Activated CD4-positive, alpha-beta memory T cell treated with anti-CD3 and anti-CD28 coated beads for 36 hours (primary cell): ENCODE results near the gene BHLHE40. TPM values are rescaled to one million over a fixed set of nuclear protein-coding genes. Genes with fewer than 3 reads are reported as not detected.

Experiments used
- CTCF ChIA-PET: fragments of 350-600 bp; sonication (Branson Sonifier 250); formaldehyde crosslinking; loops from one replicate; lab custom pipeline; 2021; ENCODE audit warnings: antibody characterized with exemption, inconsistent platforms; lab: Charles Lee
- POLR2A ChIA-PET: fragments of 350-600 bp; sonication (Branson Sonifier 250); formaldehyde crosslinking; loops from one replicate; lab custom pipeline; 2021; ENCODE audit warnings: antibody characterized with exemption; lab: Charles Lee
- DNase-seq: peaks from one replicate; pipeline ENCODE4 v3.0.0-alpha.2; 2020
- H3K27ac Mint-ChIP-seq: one replicate; pipeline ENCODE4 v1.8.0; 2021; ENCODE audit warnings: mixed read lengths
- H3K27me3 Mint-ChIP-seq: one replicate; pipeline ENCODE4 v1.8.0; 2021; ENCODE audit warnings: mixed read lengths
- H3K36me3 Mint-ChIP-seq: one replicate; pipeline ENCODE4 v1.8.0; 2021; ENCODE audit warnings: mixed read lengths
- H3K4me1 Mint-ChIP-seq: one replicate; pipeline ENCODE4 v1.8.0; 2021; ENCODE audit warnings: low read depth, mixed read lengths
- H3K4me3 Mint-ChIP-seq: one replicate; pipeline ENCODE4 v1.8.0; 2021; ENCODE audit warnings: mild to moderate bottlenecking, mixed read lengths
- H3K9me3 Mint-ChIP-seq: one replicate; pipeline ENCODE4 v1.8.0; 2021; ENCODE audit warnings: mixed read lengths
- intact Hi-C: fragments of 100-400 bp; cut with micrococcal nuclease; formaldehyde crosslinking; loops from one replicate; pipeline ENCODE4 v1.15.1; 2023
- total RNA-seq, 2 experiments: library from RNA; stranded (reverse); gene quantifications; one replicate each; pipeline ENCODE4 v1.2.3, GENCODE V29; 2021

BHLHE40 gene
- total RNA-seq, 2 experiments from 2014 or later: 188 to 195 TPM

- H3K36me3 Mint-ChIP-seq: no peaks in the 10 kb centered on the region
- CTCF ChIA-PET: interaction anchor here (0.9 to 2.8 kb wide), 4 partner anchors 18 to 293 kb away, joined by 3 to 10 read pairs (median 3); no protein-coding TSS in a partner anchor
- peak; percentile 22 for DNase-seq
- POLR2A ChIA-PET: interaction anchor here (1.2 to 4.6 kb wide), 3 partner anchors 11 to 20 kb away, joined by 4 to 31 read pairs (median 24); no protein-coding TSS in a partner anchor
- no peak overlapping the region for H3K4me3 Mint-ChIP-seq
- H3K9me3 Mint-ChIP-seq: no peaks in the 10 kb centered on the region
- H3K4me1 Mint-ChIP-seq: peaks cover 43% of the 10 kb centered on the region
- intact Hi-C loops: no loop called here
- H3K27ac Mint-ChIP-seq: peak overlapping the region; percentile 14
- H3K27me3 Mint-ChIP-seq: no peaks in the 10 kb centered on the region
Observed at GRCh38 chr3:5005367-5005766, 26.1 kb downstream of the BHLHE40 start.

GRCh38 chr3:5006755-5007202 is 27.5 kb downstream of the BHLHE40 start:
- H3K4me3 Mint-ChIP-seq: peak overlapping the region; percentile 25
- no peaks in the 10 kb centered on the region for H3K27me3 Mint-ChIP-seq
- POLR2A ChIA-PET: interaction anchor here (0.6 to 3.6 kb wide), 7 partner anchors 10 to 211 kb away, joined by 3 to 24 read pairs (median 4); partner anchors contain the start of gene BHLHE40
- H3K36me3 Mint-ChIP-seq: no peaks in the 10 kb centered on the region
- intact Hi-C loops: loop anchor here (1.0 kb wide), 3 partner anchors 16 to 29 kb away; no protein-coding TSS in a partner anchor
- CTCF ChIA-PET: interaction anchor here (0.7 to 2.8 kb wide), 7 partner anchors 15 to 111 kb away, joined by 3 to 17 read pairs (median 5); partner anchors contain the start of gene BHLHE40
- no peaks in the 10 kb centered on the region for H3K9me3 Mint-ChIP-seq
- H3K4me1 Mint-ChIP-seq: peaks cover 52% of the 10 kb centered on the region
- DNase-seq: peak; percentile 94
- peak overlapping the region; percentile 81 for H3K27ac Mint-ChIP-seq

- ChIA-PET CTCF (interaction anchor here (0.9 to 2.8 kb wide), 6 partner anchors 11 to 296 kb away, joined by 3 to 17 read pairs (median 4); partner anchors contain the start of gene BHLHE40), POLR2A (interaction anchor here (0.5 to 2.7 kb wide), 8 partner anchors 9 to 189 kb away, joined by 3 to 20 read pairs (median 4); partner anchors contain the start of gene BHLHE40)
- Mint-ChIP-seq H3K27me3 (no peaks in the 10 kb centered on the region), H3K4me3 (no peak overlapping the region), H3K4me1 (peaks cover 49% of the 10 kb centered on the region), H3K36me3 (no peaks in the 10 kb centered on the region), H3K9me3 (no peaks in the 10 kb centered on the region), H3K27ac (peak overlapping the region; percentile 81)
- intact Hi-C loops: no loop called here
- DNase-seq: no peak
Observed at GRCh38 chr3:5007873-5008272, 28.6 kb downstream of the BHLHE40 start.

DNA sequence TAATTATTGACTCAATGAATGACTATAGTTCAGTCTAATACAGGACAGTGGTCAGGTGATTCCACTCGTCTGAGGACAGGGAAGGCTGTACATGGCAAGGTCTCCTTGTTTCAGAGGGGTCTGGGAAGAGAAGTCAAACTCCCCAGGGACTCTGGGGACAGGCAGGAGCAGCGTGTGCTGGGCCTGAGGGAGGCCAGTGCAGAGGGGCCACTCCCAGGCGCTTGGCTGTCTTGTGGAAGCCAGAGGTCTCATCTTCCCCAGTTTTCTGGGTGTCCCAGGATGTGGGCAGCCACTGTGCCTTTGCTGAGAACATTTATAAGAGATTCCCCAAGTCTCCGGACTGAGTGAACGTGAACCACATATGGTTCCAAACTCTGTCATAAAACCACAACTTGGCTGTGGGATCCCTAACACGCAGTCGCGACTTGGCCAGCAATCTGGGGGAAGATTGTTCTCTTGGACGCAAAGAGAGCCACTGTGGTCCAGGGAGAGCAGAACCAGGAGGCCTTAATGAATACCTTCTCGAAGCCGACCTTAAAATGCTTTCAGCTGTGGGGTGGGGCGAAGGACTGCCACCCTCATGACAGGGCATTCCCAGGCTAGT is 30.4 kb downstream of the BHLHE40 start:
- ChIA-PET POLR2A (interaction anchor here (1.5 kb wide), 1 partner anchor 10 kb away, joined by 4 read pairs; no protein-coding TSS in a partner anchor), CTCF (no interaction called here)
- no peak overlapping the region for H3K4me3 Mint-ChIP-seq
- H3K4me1 Mint-ChIP-seq: peaks cover 52% of the 10 kb centered on the region
- H3K36me3 Mint-ChIP-seq: no peaks in the 10 kb centered on the region
- H3K27me3 Mint-ChIP-seq: no peaks in the 10 kb centered on the region
- DNase-seq: no peak
- no peak overlapping the region for H3K27ac Mint-ChIP-seq
- intact Hi-C loops: no loop called here
- H3K9me3 Mint-ChIP-seq: no peaks in the 10 kb centered on the region

- no peaks in the 10 kb centered on the region for H3K36me3 Mint-ChIP-seq
- H3K4me1 Mint-ChIP-seq: peaks cover 51% of the 10 kb centered on the region
- no peak overlapping the region for H3K4me3 Mint-ChIP-seq
- ChIA-PET CTCF (no interaction called here), POLR2A (interaction anchor here (1.3 kb wide), 1 partner anchor 13 kb away, joined by 4 read pairs; no protein-coding TSS in a partner anchor)
- no peak overlapping the region for H3K27ac Mint-ChIP-seq
- intact Hi-C loops: no loop called here
- no peaks in the 10 kb centered on the region for H3K27me3 Mint-ChIP-seq
- no peak for DNase-seq
- H3K9me3 Mint-ChIP-seq: no peaks in the 10 kb centered on the region
Observed at GRCh38 chr3:5010140-5010539, 30.9 kb downstream of the BHLHE40 start.

DNA sequence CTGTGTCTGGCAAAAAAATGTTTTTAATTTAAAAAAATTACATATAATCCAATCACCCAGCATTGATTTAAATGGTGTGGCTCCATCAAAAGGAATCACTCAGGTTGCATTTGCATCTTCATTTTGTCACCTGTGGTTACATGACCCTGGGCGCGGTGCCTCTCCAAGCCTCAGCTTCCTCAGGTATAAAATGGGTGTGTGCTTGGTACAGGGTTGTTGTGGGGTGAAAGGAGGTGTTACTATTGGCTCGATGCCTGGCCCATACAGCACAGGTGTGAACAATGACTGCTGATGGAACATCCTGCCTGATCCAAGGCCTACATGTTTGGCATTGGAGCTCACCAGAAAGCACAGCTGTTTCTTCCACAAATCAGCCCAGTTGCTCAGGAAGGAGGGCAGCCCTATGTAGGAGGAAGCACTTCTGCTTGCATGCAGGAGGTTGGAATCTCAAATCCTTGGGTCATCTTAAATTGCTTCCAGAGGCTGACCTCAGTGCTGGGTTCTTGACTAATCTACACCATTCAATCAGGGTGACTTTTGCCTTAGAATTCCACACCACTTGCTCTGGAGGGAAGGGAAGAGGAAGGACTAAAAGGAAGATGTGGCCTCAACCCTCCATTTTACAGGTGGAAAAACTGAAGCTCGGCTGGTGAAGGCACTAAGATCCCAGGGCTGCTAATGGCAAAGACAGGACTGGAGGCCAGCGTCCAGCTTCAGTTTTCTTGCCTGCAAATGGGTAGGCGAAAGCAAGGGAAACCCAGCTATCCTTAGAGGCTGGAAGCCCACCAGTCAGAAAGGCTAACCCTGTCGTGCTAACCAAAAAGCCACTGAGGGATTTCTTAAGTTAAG is 31.7 kb downstream of the BHLHE40 start:
- CTCF ChIA-PET: interaction anchor here (0.6 to 1.7 kb wide), 6 partner anchors 15 to 300 kb away, joined by 3 to 5 read pairs (median 4); no protein-coding TSS in a partner anchor
- no peaks in the 10 kb centered on the region for H3K27me3 Mint-ChIP-seq
- H3K9me3 Mint-ChIP-seq: no peaks in the 10 kb centered on the region
- intact Hi-C loops: no loop called here
- no peak overlapping the region for H3K4me3 Mint-ChIP-seq
- H3K36me3 Mint-ChIP-seq: no peaks in the 10 kb centered on the region
- H3K27ac Mint-ChIP-seq: peak overlapping the region; percentile 35
- DNase-seq: no peak
- H3K4me1 Mint-ChIP-seq: peaks cover 51% of the 10 kb centered on the region
- POLR2A ChIA-PET: interaction anchor here (0.7 to 1.7 kb wide), 3 partner anchors 12 to 32 kb away, joined by 3 to 5 read pairs (median 4); partner anchors contain the start of gene BHLHE40

GRCh38 chr3:5011555-5012256 is 32.5 kb downstream of the BHLHE40 start:
- POLR2A ChIA-PET: interaction anchor here (1.3 to 2.0 kb wide), 3 partner anchors 10 to 33 kb away, joined by 4 to 11 read pairs (median 5); partner anchors contain the start of gene BHLHE40
- no peak overlapping the region for H3K4me3 Mint-ChIP-seq
- no peak overlapping the region for H3K27ac Mint-ChIP-seq

DNA sequence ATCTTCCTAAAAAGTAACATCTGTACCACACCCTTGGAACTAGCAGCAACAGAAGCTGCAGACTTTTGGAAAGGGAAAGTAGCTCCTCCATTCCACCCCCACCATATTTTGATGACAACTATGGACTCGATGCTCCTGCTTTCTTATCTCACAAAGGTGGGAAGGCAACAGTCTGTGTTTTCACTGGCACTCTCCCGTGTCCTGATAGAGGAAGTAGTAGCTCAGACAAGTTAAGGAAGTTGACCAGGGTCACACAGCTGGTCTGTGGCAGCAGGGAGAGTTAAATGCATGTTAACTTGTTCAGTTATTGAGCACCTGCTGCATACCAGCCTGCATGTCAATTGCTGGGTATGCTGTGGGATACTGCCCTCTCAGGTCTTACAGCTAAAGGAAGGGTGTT is 33.1 kb downstream of the BHLHE40 start:
- H3K27me3 Mint-ChIP-seq: no peaks in the 10 kb centered on the region
- intact Hi-C loops: no loop called here
- ChIA-PET POLR2A (interaction anchor here (2.0 kb wide), 1 partner anchor 9 kb away, joined by 11 read pairs; no protein-coding TSS in a partner anchor), CTCF (interaction anchor here (1.0 to 1.7 kb wide), 6 partner anchors 9 to 379 kb away, joined by 3 to 5 read pairs (median 3); no protein-coding TSS in a partner anchor)
- peaks cover 54% of the 10 kb centered on the region for H3K4me1 Mint-ChIP-seq
- no peak overlapping the region for H3K27ac Mint-ChIP-seq
- H3K36me3 Mint-ChIP-seq: no peaks in the 10 kb centered on the region
- H3K4me3 Mint-ChIP-seq: no peak overlapping the region
- DNase-seq: no peak
- H3K9me3 Mint-ChIP-seq: no peaks in the 10 kb centered on the region

More at GRCh38 chr3:5011555-5012256, 32.5 kb downstream of the BHLHE40 start:
- CTCF ChIA-PET: interaction anchor here (0.6 to 1.7 kb wide), 8 partner anchors 9 to 300 kb away, joined by 3 to 5 read pairs (median 3); no protein-coding TSS in a partner anchor
- no peaks in the 10 kb centered on the region for H3K27me3 Mint-ChIP-seq
- H3K9me3 Mint-ChIP-seq: no peaks in the 10 kb centered on the region
- no peak for DNase-seq
- intact Hi-C loops: no loop called here
- no peaks in the 10 kb centered on the region for H3K36me3 Mint-ChIP-seq
- H3K4me1 Mint-ChIP-seq: peaks cover 54% of the 10 kb centered on the region

DNA sequence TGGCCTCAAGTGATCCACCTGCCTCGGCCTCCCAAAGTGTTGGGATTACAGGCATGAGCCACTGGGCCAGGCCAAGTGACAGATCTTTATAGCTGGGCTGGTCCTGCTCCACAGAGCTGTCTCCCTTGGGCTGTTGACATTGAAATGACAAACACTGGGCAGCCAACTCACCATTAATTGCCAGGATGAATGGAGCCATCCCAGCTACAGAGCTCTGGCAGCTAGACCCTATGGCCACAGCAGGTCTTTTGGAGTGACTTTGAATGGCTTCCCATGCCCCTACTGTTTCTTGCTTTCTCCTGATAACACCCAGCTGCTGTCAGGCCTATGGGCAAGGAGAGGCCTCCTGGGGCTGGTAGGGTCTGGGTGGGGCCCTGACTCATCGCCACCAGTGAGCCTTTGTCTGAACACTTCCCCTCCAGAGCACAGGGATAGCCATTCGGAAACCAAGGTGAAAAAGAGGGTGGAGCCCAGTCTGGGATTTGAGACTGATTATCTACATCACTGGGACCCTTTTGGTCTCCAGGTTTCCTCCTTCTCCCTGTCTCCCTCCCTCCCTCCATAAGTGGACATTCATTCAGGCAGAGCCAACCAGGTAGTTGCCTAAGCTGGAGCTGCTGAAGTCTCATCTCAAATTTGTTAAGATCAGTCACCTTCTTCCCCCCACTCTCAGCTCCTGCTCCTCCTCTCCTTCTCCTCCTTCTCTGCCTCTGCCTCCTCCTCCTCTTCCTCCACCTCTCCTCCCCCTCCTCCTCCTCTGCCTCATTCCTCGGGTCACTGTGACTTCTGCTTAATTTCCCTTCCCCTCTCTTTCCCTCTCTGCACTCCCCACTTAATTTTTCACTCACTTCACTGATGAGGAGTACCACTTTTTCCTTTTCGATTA is 34.0 kb downstream of the BHLHE40 start:
- no peak overlapping the region for H3K27ac Mint-ChIP-seq
- no peaks in the 10 kb centered on the region for H3K27me3 Mint-ChIP-seq
- ChIA-PET POLR2A (interaction anchor here (1.3 to 2.0 kb wide), 2 partner anchors 9 to 35 kb away, joined by 3 to 11 read pairs; partner anchors contain the start of gene BHLHE40), CTCF (interaction anchor here (1.0 to 1.3 kb wide), 2 partner anchors 11 to 380 kb away, joined by 3 read pairs; no protein-coding TSS in a partner anchor)
- peaks cover 57% of the 10 kb centered on the region for H3K4me1 Mint-ChIP-seq
- intact Hi-C loops: no loop called here
- H3K9me3 Mint-ChIP-seq: no peaks in the 10 kb centered on the region
- no peak overlapping the region for H3K4me3 Mint-ChIP-seq
- no peaks in the 10 kb centered on the region for H3K36me3 Mint-ChIP-seq
- no peak for DNase-seq

DNA sequence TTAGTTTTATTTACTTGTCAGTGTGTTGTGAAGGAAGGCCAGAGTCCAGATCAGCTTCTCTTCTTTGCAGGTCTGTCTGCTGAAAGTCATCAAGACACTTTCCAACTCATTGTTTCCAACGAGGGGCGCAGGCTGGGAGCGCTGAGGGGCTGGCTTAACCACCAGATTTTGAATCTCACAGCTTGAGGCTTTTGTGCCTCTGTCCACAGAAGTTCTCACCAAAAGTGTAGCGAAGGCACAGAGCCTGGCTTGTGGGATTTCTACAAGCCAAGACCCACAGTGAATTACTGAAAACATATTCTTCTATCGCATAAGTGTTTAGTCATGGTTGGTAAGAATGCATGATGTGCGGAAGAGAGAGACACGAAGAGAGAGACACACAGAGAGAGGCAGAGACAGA is 35.2 kb downstream of the BHLHE40 start:
- intact Hi-C loops: no loop called here
- ChIA-PET CTCF (no interaction called here), POLR2A (no interaction called here)
- no peak for DNase-seq
- Mint-ChIP-seq H3K9me3 (no peaks in the 10 kb centered on the region), H3K4me3 (no peak overlapping the region), H3K27me3 (no peaks in the 10 kb centered on the region), H3K4me1 (peaks cover 62% of the 10 kb centered on the region), H3K27ac (no peak overlapping the region), H3K36me3 (no peaks in the 10 kb centered on the region)
